Effector memory CD4-positive, alpha-beta T cell (primary cell): ENCODE measurements around the gene BORCS5.

Experiments
- DNase-seq, 3 donors: peaks; one replicate each; pipeline ENCODE4 v3.0.0-alpha.2; 2020
- H3K27ac ChIP-seq: 2 replicates; pipeline ENCODE4 v1.7.0; 2013; ENCODE audit warnings: mild to moderate bottlenecking, low read length, moderate library complexity; ENCODE audit not compliant: insufficient read depth, poor library complexity, severe bottlenecking
- H3K27me3 ChIP-seq: replicated peaks from 2 replicates; pipeline ENCODE4 v1.7.0; 2013; ENCODE audit warnings: mild to moderate bottlenecking, low read length; ENCODE audit not compliant: insufficient read depth, control insufficient read depth, poor library complexity, severe bottlenecking
- H3K36me3 ChIP-seq: 2 replicates; pipeline ENCODE4 v1.7.0; 2013; ENCODE audit warnings: mild to moderate bottlenecking, low read length, moderate library complexity; ENCODE audit not compliant: control insufficient read depth, insufficient read depth
- H3K4me1 ChIP-seq: 2 replicates; pipeline ENCODE4 v1.7.0; 2013; ENCODE audit warnings: low read length, mild to moderate bottlenecking; ENCODE audit not compliant: control insufficient read depth, insufficient read depth, poor library complexity, severe bottlenecking
- H3K4me3 ChIP-seq: 2 replicates; pipeline ENCODE4 v1.7.0; 2013; ENCODE audit warnings: low read length, low read depth, mild to moderate bottlenecking; ENCODE audit not compliant: insufficient read depth, poor library complexity, severe bottlenecking
- H3K9me3 ChIP-seq: 2 replicates; pipeline ENCODE4 v1.7.0; 2013; ENCODE audit warnings: mild to moderate bottlenecking, low read length, moderate library complexity; ENCODE audit not compliant: control insufficient read depth

Gene BORCS5

GRCh38 chr12:12453635-12454034 lies 96.8 kb downstream of the BORCS5 start:
- no peaks in the 10 kb centered on the region for H3K9me3 ChIP-seq

GRCh38 chr12:12454315-12454714 lies 97.4 kb downstream of the BORCS5 start:
- H3K27me3 ChIP-seq: no peaks in the 10 kb centered on the region
- H3K4me3 ChIP-seq: no peak overlapping the region
- no peak for DNase-seq
- no peak overlapping the region for H3K27ac ChIP-seq
- H3K4me1 ChIP-seq: peaks cover 15% of the 10 kb centered on the region
- H3K36me3 ChIP-seq: no peaks in the 10 kb centered on the region
- H3K9me3 ChIP-seq: no peaks in the 10 kb centered on the region

More at GRCh38 chr12:12453635-12454034, 96.8 kb downstream of the BORCS5 start:
- no peak for DNase-seq
- H3K27ac ChIP-seq: no peak overlapping the region
- H3K36me3 ChIP-seq: no peaks in the 10 kb centered on the region
- H3K27me3 ChIP-seq: no peaks in the 10 kb centered on the region
- H3K4me1 ChIP-seq: peaks cover 15% of the 10 kb centered on the region
- no peak overlapping the region for H3K4me3 ChIP-seq

- peak overlapping the region; percentile 62 for H3K27ac ChIP-seq
- no peaks in the 10 kb centered on the region for H3K9me3 ChIP-seq
- no peaks in the 10 kb centered on the region for H3K27me3 ChIP-seq
- H3K4me3 ChIP-seq: no peak overlapping the region
- H3K4me1 ChIP-seq: peaks cover 23% of the 10 kb centered on the region
- DNase-seq: no peak
- no peaks in the 10 kb centered on the region for H3K36me3 ChIP-seq
These were observed 99.8 kb downstream of the BORCS5 start for GRCh38 chr12:12456637-12457036.

GRCh38 chr12:12460935-12461922 lies 104.4 kb downstream of the BORCS5 start:
- Histone ChIP-seq H3K27ac (peak overlapping the region; percentile 21), H3K4me3 (peak overlapping the region; percentile 4), H3K4me1 (peaks cover 51% of the 10 kb centered on the region), H3K27me3 (no peaks in the 10 kb centered on the region), H3K36me3 (no peaks in the 10 kb centered on the region), H3K9me3 (no peaks in the 10 kb centered on the region)
- no peak for DNase-seq

GRCh38 chr12:12461923-12462315 lies 105.0 kb downstream of the BORCS5 start:
- Histone ChIP-seq H3K27ac (no peak overlapping the region), H3K27me3 (no peaks in the 10 kb centered on the region), H3K36me3 (no peaks in the 10 kb centered on the region), H3K9me3 (no peaks in the 10 kb centered on the region), H3K4me3 (no peak overlapping the region), H3K4me1 (peaks cover 51% of the 10 kb centered on the region)
- no peak for DNase-seq

- Histone ChIP-seq H3K36me3 (no peaks in the 10 kb centered on the region), H3K27ac (peak overlapping the region; percentile 86), H3K9me3 (no peaks in the 10 kb centered on the region), H3K4me3 (no peak overlapping the region), H3K4me1 (peaks cover 66% of the 10 kb centered on the region), H3K27me3 (no peaks in the 10 kb centered on the region)
- no peak for DNase-seq
These were observed 108.6 kb downstream of the BORCS5 start for GRCh38 chr12:12465522-12465921.

- H3K27me3 ChIP-seq: no peaks in the 10 kb centered on the region
- H3K36me3 ChIP-seq: no peaks in the 10 kb centered on the region
- peaks cover 68% of the 10 kb centered on the region for H3K4me1 ChIP-seq
- peak; percentile 63 to 78 (median 76) for DNase-seq
- no peaks in the 10 kb centered on the region for H3K9me3 ChIP-seq
- peak overlapping the region; percentile 86 for H3K27ac ChIP-seq
- H3K4me3 ChIP-seq: no peak overlapping the region
These were observed 109.3 kb downstream of the BORCS5 start for GRCh38 chr12:12466157-12466556.

GRCh38 chr12:12467264-12467663 lies 110.4 kb downstream of the BORCS5 start:
- no peaks in the 10 kb centered on the region for H3K27me3 ChIP-seq
- peak overlapping the region; percentile 86 for H3K27ac ChIP-seq
- no peak overlapping the region for H3K4me3 ChIP-seq
- no peaks in the 10 kb centered on the region for H3K9me3 ChIP-seq
- H3K36me3 ChIP-seq: no peaks in the 10 kb centered on the region
- peaks cover 58% of the 10 kb centered on the region for H3K4me1 ChIP-seq
- peak; percentile 26 to 36 (median 29) for DNase-seq

- Histone ChIP-seq H3K36me3 (no peaks in the 10 kb centered on the region), H3K4me3 (no peak overlapping the region), H3K4me1 (peaks cover 58% of the 10 kb centered on the region), H3K27ac (peak overlapping the region; percentile 86), H3K9me3 (no peaks in the 10 kb centered on the region), H3K27me3 (no peaks in the 10 kb centered on the region)
- DNase-seq: peak; percentile 61 to 74 (median 70)
These were observed 110.9 kb downstream of the BORCS5 start for GRCh38 chr12:12467688-12468261.

- Histone ChIP-seq H3K36me3 (no peaks in the 10 kb centered on the region), H3K27ac (peak overlapping the region; percentile 86), H3K4me1 (peaks cover 56% of the 10 kb centered on the region), H3K27me3 (no peaks in the 10 kb centered on the region), H3K9me3 (no peaks in the 10 kb centered on the region), H3K4me3 (no peak overlapping the region)
- DNase-seq: no peak
These were observed 111.7 kb downstream of the BORCS5 start for GRCh38 chr12:12468575-12468974.
